WTC11 (cell line): ENCODE measurements around the gene ATXN7L2.

Experiments
- ATF3 ChIP-seq: sonication (generic); formaldehyde crosslinking; conservative IDR thresholded peaks from 2 replicates; pipeline ENCODE4 v1.8.1; 2022; ENCODE audit warnings: mild to moderate bottlenecking, missing genetic modification reagents
- CTCF ChIP-seq: fragments of 200-600 bp; IDR thresholded peaks from 2 replicates; pipeline ENCODE4 v1.8.0; 2022; ENCODE audit warnings: antibody characterized with exemption
- MXD4 ChIP-seq: fragments of 250-450 bp; sonication (Bioruptor Pico); IDR thresholded peaks from 2 replicates; pipeline ENCODE4 v1.8.0; 2021; ENCODE audit warnings: mild to moderate bottlenecking, moderate library complexity, borderline replicate concordance
- NR3C1 ChIP-seq: sonication (generic); formaldehyde crosslinking; conservative IDR thresholded peaks from 2 replicates; pipeline ENCODE4 v1.8.1; 2023; ENCODE audit warnings: low read depth, mild to moderate bottlenecking, missing genetic modification reagents
- USF2 ChIP-seq: sonication (generic); formaldehyde crosslinking; IDR thresholded peaks from 2 replicates; pipeline ENCODE4 v1.8.1; 2023; ENCODE audit warnings: mild to moderate bottlenecking, missing genetic modification reagents, moderate library complexity

- no peak for TF ChIP-seq CTCF
- TF ChIP-seq USF2 (CRISPR knock-in tag): no peak
- no peak for TF ChIP-seq NR3C1 (CRISPR knock-in tag)
- TF ChIP-seq MXD4 (CRISPR knock-in tag): no peak
- TF ChIP-seq ATF3 (CRISPR knock-in tag): no peak
Observed at GRCh38 chr1:109530457-109531087, 46.9 kb downstream of the ATXN7L2 start.
